GM19099 (cell line): Measurements from ENCODE around the gene SFT2D1.

ENCODE experiments used
- POLR2A ChIP-seq: IDR thresholded peaks from 3 replicates; pipeline ENCODE4 v1.6.1; 2011; ENCODE audit warnings: low read depth; ENCODE audit not compliant: insufficient read length; ENCODE audit errors: extremely low read depth

Gene SFT2D1

DNA sequence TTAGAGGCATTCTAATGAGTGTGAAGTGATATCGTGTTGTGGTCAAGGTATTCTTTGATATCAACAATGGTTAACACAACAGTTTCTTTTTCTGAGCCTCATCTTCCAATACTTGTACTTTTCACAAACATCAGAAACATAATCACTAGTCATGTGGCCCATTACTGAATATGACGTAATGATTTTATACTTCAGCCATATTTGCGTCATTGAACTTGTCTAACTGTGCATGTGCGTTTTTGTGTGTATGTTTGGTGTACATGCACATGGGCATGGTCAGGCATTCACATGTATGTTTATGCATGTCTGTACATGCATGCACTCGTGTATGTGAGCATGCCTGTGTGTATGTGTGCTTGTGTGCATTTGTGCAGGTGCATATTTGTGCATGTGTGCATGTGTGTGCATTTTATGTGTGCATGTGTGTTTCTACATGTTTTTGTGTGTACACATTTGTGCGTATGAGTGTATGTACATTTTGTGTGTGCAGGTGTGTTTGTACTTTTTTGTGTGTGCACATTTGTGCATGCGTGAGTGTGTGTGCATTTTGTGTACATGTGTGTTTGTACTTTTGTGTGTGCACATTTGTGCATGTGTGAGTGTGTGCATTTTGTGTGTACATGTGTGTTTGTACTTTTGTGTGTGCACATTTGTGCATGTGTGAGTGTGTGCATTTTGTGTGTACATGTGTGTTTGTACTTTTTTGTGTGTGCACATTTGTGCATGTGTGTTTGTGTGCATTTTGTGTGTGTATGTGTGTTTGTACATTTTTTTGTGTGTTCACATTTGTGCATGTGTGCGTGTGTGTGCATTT lies 63.6 kb downstream of the SFT2D1 start:
- no peak for TF ChIP-seq POLR2A

DNA sequence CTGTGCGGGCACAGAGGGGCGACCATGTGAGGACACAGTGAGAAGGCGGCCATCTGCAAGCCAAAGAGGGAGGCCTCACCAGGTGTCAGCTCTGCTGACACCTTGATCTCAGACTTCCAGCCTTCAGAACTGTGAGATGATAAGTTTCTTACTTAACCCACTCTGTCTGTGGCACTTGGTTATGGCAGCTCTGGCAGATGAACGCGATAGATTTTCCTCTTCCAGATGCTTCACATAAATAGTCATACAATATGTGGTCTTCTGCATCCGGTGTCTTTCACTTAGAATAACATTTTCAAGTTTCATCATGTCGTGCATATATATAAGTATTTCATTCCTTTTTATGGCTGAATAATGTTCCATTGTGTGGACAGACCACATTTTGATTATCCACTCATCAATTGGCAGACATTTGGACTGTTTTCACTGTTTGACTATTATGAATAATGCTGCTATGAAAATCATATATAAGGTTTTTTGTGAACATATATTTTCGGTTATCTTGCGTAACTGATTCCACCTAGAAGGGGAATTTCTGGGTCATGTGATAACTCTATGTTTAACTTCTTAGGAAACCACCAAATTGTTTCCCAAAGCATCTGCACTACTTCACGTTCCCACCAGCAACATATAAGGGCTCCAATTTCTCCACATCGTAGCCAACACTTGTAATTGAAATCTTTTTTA lies 64.3 kb downstream of the SFT2D1 start:
- TF ChIP-seq POLR2A, result no peak

DNA sequence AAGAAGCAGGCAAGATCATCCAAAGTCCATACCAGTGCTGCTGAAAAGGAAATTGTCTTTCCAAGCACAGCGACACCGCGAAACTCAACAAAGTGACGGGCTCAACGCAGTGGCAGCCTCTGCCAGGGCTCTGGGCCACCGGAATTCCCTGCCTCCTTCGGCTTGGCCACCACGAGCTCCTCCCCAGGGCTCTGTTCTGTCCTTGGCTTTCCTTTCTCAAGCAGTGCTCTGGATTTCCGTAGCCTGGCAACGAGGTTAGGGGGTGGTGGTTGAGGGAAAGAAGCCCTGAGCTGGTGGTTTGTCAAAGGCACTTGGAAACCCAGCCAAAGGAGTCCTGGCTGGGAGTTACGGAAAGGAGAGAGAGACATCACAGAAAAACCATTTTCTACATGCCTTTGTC lies 65.3 kb downstream of the SFT2D1 start:
- TF ChIP-seq POLR2A, result no peak

DNA sequence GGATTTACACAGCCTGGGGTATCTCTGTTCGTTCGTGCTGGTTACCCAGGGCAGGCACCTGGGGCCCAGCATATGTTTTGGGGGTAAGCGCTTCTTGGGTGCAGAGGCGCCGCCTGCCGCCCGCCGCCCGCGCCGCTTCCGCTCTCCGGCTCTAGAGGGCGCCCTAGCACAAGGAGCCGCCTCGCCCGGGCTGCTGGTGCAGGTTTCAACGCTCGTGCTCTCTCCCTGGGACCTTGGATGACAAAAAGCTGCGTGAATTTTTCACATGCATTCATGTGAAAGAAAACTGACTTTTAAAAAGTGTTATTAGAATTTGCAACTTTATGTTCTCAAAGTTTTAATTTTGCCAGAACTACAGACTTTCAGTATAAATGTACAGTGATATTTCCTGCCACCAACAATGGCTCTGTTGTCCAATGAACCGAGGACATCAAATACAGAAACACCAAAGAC lies 66.6 kb downstream of the SFT2D1 start:
- no peak for TF ChIP-seq POLR2A

DNA sequence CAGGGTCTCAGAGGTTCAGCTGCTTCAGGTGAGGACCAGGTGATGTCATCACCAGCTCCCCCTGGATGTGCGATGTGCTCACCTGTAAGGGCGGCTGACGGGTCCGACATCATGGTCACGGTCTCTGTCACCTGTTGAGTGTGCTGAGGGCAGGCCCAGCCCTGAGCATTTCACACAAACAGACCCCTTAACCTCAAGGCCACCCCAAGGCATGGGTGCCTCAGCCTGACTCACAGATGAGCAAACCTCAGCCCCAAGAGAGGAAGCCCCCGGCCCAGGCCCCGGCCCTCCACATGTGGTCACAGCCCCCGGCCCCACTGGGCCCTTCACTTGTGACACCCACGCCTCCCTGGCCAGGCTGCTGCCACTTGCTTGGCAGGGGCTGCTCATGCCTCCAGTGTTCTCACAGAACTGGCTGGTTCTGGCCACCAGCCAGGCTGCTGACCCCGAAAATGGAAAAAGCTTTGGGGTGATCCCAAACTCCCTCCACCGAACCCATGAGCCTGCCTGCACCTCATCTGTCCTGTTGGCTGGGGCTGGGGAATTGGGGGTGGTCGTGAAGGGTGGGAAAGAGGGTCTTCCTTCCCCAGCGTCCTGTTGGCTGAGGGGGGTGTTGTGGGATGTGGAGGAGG lies 67.5 kb downstream of the SFT2D1 start:
- no peak for TF ChIP-seq POLR2A

DNA sequence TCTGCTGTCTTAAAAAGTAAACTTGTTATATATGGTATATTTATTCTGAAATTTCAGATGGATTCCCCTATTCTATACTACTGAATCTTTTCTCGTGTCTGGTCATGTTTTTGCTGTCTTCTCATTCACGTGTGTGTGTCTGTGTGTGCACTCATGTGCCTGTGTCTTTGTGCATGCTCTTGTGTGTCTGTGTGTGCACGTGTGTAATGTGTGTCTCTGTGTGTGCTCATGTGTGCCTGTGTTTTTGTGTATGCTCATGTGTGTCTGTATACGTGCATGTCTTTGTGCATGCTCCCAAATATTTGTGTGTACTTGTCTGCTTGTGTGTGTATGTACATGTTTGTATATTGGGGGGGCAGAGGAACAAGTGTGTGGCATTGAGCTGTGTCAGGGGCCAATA lies 68.2 kb downstream of the SFT2D1 start:
- TF ChIP-seq POLR2A, result no peak

DNA sequence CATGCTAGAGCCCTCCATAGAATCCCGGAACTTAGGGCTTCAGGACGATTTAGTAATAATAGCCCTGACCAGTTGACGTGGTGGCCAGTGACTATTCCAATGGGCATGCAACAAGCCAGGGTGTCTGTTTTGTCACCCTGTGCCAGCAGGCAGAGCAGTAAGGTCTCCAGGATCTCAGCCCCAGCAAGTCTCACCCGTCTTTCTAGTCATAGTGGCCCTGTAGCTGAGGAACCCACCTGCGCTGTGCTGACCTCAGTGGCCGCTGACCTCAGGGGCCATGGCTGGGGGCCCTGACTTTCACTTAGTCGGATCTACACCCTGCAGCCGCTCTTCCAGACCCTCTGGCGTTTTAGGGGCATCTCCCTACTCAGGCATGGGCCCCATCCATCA lies 71.0 kb downstream of the SFT2D1 start:
- TF ChIP-seq POLR2A, result no peak

DNA sequence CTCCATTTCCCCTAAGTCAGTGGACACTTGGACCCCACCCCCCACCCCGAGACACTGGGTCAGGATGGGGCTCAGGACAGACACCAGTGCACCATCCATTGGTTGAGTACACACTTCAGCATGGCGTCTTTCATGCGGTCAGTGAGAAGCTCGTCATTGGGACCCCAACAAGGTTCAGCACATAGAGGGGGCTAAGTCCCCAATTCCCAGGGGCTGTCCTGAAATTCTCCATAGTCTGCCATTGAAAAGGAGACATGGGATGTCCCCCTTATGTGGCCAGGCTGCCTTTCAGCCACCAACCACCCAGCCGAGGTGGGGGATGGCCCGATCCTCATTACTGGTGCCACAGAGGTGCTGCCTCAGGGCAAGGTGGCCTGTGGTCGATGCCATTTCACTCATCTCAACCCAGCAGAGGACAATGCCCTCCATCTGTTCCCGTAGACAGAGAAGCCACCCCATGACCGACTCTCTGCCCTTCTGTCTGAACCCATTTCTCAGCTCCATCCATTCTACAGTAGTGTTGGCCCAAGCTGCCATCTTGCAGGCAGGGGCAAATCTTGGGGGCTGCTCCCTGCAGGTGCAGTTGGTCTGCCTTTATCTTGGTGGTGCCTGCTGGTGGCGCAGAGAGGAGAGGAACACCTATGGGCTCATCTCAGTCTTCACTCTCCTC lies 71.5 kb downstream of the SFT2D1 start:
- TF ChIP-seq POLR2A, result no peak
